K562 (cell line): ENCODE data around the gene PHACTR3. TPM values are rescaled to one million over a fixed set of nuclear protein-coding genes. Genes with fewer than 3 reads are reported as not detected.

Source experiments
- ATAC-seq: fragments of 200-7000 bp; cut with Tn5 transposase; 3 replicates; pipeline ENCODE4 v1.9.1; 2020; ENCODE audit warnings: moderate library complexity
- BruUV-seq: library from RNA; stranded (reverse); fragments of 400-500 nt; replicated peaks from 2 replicates; lab custom pipeline; 2021; lab: Mats Ljungman, UMichigan
- CTCF ChIA-PET: fragments of 300-600 bp; formaldehyde crosslinking; extraction: SDS; loops from one replicate; lab custom pipeline; 2021; ENCODE audit warnings: low intra/inter-chr PET ratio; lab: Yijun Ruan, JAX
- POLR2A ChIA-PET: fragments of 300-600, 350-650 bp; sonication (Branson Sonifier 250); formaldehyde crosslinking; extraction: SDS; loops from one replicate; lab custom pipeline; 2021; ENCODE audit warnings: antibody characterized with exemption, inconsistent platforms; lab: Yijun Ruan, JAX
- DNase-seq, 4 experiments: peaks; one replicate each; pipeline versions ENCODE4 v3.0.0 to v3.0.0-alpha.2; 2011 to 2018; ENCODE audit warnings: low spot score in 3 of 4, mixed read lengths in 3 of 4; ENCODE audit errors: extremely low read depth in 1 of 4
- FAIRE-seq: peaks from 2 replicates; lab custom pipeline; 2011; peaks lifted over from hg19 to GRCh38; lab: Jason Lieb, UNC
- H2AFZ ChIP-seq: 2 replicates; pipeline ENCODE4 v1.6.0; 2011; ENCODE audit warnings: low read depth, low read length, control low read depth, inconsistent platforms
- H3K27ac ChIP-seq: fragments of 200-600 bp; 3 replicates; pipeline ENCODE4 v1.8.0; 2011; ENCODE audit warnings: low read depth, mild to moderate bottlenecking, control low read depth, inconsistent platforms, low read length, moderate library complexity, mixed read lengths; ENCODE audit errors: extremely low read depth
- H3K27me3 ChIP-seq, 2 experiments: fragments of 300-600 bp in 1 of 2; 2 replicates in 1 of 2; 3 replicates in 1 of 2; pipeline versions ENCODE4 v1.6.0 to v1.8.0; 2011; ENCODE audit warnings: inconsistent platforms in 2 of 2, low read length in 2 of 2, mild to moderate bottlenecking in 1 of 2, mixed read lengths in 1 of 2, moderate library complexity in 1 of 2; ENCODE audit not compliant: control insufficient read depth in 2 of 2, insufficient read depth in 2 of 2
- H3K36me3 ChIP-seq: fragments of 300-600 bp; 3 replicates; pipeline ENCODE4 v1.8.0; 2011; ENCODE audit warnings: mild to moderate bottlenecking, low read length, inconsistent platforms; ENCODE audit not compliant: control insufficient read depth, insufficient read depth
- H3K4me1 ChIP-seq, 2 experiments: fragments of 200-600 bp in 1 of 2; replicated peaks in 1 of 2; 2 replicates in 1 of 2; 3 replicates in 1 of 2; pipeline versions ENCODE4 v1.5.1 to v1.8.0; 2011; ENCODE audit warnings: inconsistent platforms in 2 of 2, low read length in 2 of 2, mild to moderate bottlenecking in 1 of 2, mixed read lengths in 1 of 2, moderate library complexity in 1 of 2; ENCODE audit not compliant: control insufficient read depth in 2 of 2, insufficient read depth in 2 of 2
- H3K4me2 ChIP-seq: 2 replicates; pipeline ENCODE4 v1.6.1; 2011; ENCODE audit warnings: low read length, control low read depth, inconsistent platforms, mixed read lengths; ENCODE audit not compliant: insufficient read depth
- H3K4me3 ChIP-seq: fragments of 200-600 bp; sonication (generic), shearing (Covaris generic); 2 replicates; pipeline ENCODE4 v1.5.1; 2016; ENCODE audit warnings: control low read depth, inconsistent platforms
- H3K79me2 ChIP-seq: fragments of 200-600 bp; 3 replicates; pipeline ENCODE4 v1.8.0; 2011; ENCODE audit warnings: low read length, inconsistent platforms; ENCODE audit not compliant: control insufficient read depth, insufficient read depth
- H3K9ac ChIP-seq, 2 experiments: 2 replicates each; pipeline versions ENCODE4 v1.6.0 to v1.6.1; 2011; ENCODE audit warnings: low read depth in 2 of 2, low read length in 2 of 2, control low read depth in 1 of 2, inconsistent platforms in 1 of 2, mild to moderate bottlenecking in 1 of 2, mixed read lengths in 1 of 2; ENCODE audit not compliant: insufficient read depth in 1 of 2
- H3K9me1 ChIP-seq: one replicate; pipeline ENCODE4 v1.6.0; 2011; ENCODE audit warnings: inconsistent platforms, mild to moderate bottlenecking, low read length, moderate library complexity; ENCODE audit not compliant: control insufficient read depth, insufficient read depth
- H3K9me3 ChIP-seq: replicated peaks from 2 replicates; pipeline ENCODE4 v1.5.1; 2011; ENCODE audit warnings: low read depth, low read length, inconsistent platforms; ENCODE audit not compliant: control insufficient read depth, insufficient read depth
- H4K20me1 ChIP-seq: replicated peaks from 2 replicates; pipeline ENCODE4 v1.6.1; 2011; ENCODE audit warnings: low read length, inconsistent platforms, mixed read lengths; ENCODE audit not compliant: control insufficient read depth, insufficient read depth
- ARID2 ChIP-seq: fragments of 450-650 bp; IDR thresholded peaks from 2 replicates; pipeline ENCODE4 v1.6.1; 2017; ENCODE audit warnings: antibody characterized with exemption, mild to moderate bottlenecking
- BDP1 ChIP-seq: IDR thresholded peaks from 3 replicates; pipeline ENCODE4 v1.6.1; 2011; ENCODE audit not compliant: insufficient read length, insufficient read depth
- CBX8 ChIP-seq: fragments of 200-600 bp; sonication (generic); IDR thresholded peaks from 2 replicates; pipeline ENCODE4 v1.6.1; 2012; ENCODE audit warnings: borderline replicate concordance, mixed run types, low read depth, mild to moderate bottlenecking, moderate library complexity, mixed read lengths, low read length, control low read depth, inconsistent platforms; ENCODE audit not compliant: poor library complexity, severe bottlenecking; ENCODE audit errors: extremely low read depth
- DNMT1 ChIP-seq: fragments of 450-650 bp; IDR thresholded peaks from 2 replicates; pipeline ENCODE4 v1.6.1; 2016; ENCODE audit warnings: antibody characterized with exemption, mild to moderate bottlenecking
- EZH2 ChIP-seq: IDR thresholded peaks from 2 replicates; pipeline ENCODE4 v1.6.1; 2012; ENCODE audit warnings: low read depth, mild to moderate bottlenecking, inconsistent platforms, low read length, borderline replicate concordance
- MAFK ChIP-seq: IDR thresholded peaks from 2 replicates; pipeline ENCODE4 v1.6.1; 2011; ENCODE audit warnings: low read length, improper control_type of control experiment
- MEF2D ChIP-seq: conservative IDR thresholded peaks from 2 replicates; pipeline ENCODE4 v1.6.1; 2016; ENCODE audit warnings: low read depth, missing genetic modification characterization, missing compliant biosample characterization
- ZC3H8 ChIP-seq: fragments of 450-650 bp; IDR thresholded peaks from 2 replicates; pipeline ENCODE4 v1.6.1; 2017
- WGBS: fragments of 100-300 bp; shearing (Covaris generic); methylation state at CpG from one replicate; pipeline ENCODE4 v1.1.6; 2016; ENCODE audit warnings: low coverage, mixed read lengths; ENCODE audit not compliant: insufficient coverage; ENCODE audit errors: missing lambda C conversion rate; 5-methylcytosine and 5-hydroxymethylcytosine counted together
- in situ Hi-C: fragments of 300-500 bp; cut with MboI; formaldehyde crosslinking; loops from 4 replicates; pipeline ENCODE4 v1.15.0; 2018; ENCODE audit warnings: inconsistent platforms, mixed read lengths
- intact Hi-C: fragments of 100-400 bp; cut with micrococcal nuclease; formaldehyde crosslinking; loops from 2 replicates; pipeline ENCODE4 v1.14.2; 2022
- polyA plus RNA-seq, 8 experiments: library from polyadenylated mRNA; depleted of rRNA in 4 of 8; stranded (reverse) in 5 of 8; unstranded in 3 of 8; fragments of >200 nt; fragmentation: Nextera tagmentation in 2 of 8; fragmentation: Illumina TruSeq in 1 of 8; extraction: Ambion mirVana in 2 of 8; extraction: Trizol in 1 of 8; gene quantifications; 2 replicates each; pipeline versions ENCODE4 v1.2.1 to v1.2.3, GENCODE V29; 2011 to 2014; ENCODE audit warnings: inconsistent platforms in 1 of 8, missing spikeins in 1 of 8
- total RNA-seq, 7 experiments: library from RNA; depleted of rRNA in 6 of 7; stranded (reverse); fragments of >200 nt in 6 of 7; fragmentation: Illumina TruSeq in 2 of 7; extraction: Trizol in 2 of 7; gene quantifications; 2 replicates each; pipeline versions ENCODE4 v1.2.1 to v1.2.3, GENCODE V29; 2011 to 2021; ENCODE audit warnings: low replicate concordance in 1 of 7
- TF ChIP-seq, protein P1 (sequence below): fragments of 200-800 bp; sonication (Bioruptor generic); IDR thresholded peaks from 2 replicates; pipeline ENCODE4 v1.6.1; 2017; ENCODE audit warnings: missing genetic modification characterization, missing compliant biosample characterization

Gene PHACTR3
- total and polyA plus RNA-seq, 9 of the 15 experiments (the other 6 are each of a cell fraction or from before 2014, with no cell fraction given) = not detected

DNA sequence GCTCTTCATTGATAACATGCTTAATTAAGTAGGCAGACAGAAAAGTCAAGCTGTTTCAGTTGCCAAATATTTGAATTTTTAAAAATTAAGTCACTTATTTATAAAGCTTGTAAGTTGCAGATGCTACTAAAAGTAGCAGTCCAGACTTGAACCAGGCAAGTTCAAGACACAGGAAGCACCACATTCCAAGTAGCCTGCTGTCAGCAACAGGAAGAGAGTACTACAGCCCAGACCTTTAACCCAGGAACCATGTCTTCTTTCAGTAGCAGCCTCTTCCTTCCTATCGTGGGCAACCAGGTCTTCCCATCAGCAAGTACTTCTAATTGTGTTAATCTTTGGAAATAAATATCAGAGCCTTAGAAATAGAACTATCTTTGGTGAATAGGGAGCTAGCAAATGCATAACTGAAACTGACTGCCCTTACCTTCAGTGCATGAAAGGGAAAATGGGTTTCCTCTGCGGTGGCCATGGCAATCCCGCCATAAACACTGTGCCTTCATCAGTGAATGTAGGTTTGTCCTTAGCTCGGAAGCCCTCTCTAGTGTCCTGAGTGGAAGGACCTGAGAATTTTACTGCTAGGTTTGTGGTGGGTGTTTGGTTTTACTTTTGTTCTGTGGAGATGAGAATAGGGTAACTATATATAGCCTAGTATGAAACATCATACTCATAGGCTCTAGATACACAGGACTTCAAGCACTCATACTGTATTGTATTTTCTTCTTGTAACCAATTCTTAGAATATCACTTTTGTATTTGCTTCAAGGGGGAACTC is 233.5 kb downstream of the PHACTR3 start:
- Histone ChIP-seq H3K36me3 (no peaks in the 10 kb centered on the region), H2AFZ (no peak overlapping the region), H4K20me1 (no peaks in the 10 kb centered on the region), H3K9ac (no peak overlapping the region), H3K79me2 (no peaks in the 10 kb centered on the region), H3K27me3 (peaks cover 0 to 17% of the 10 kb centered on the region in 2 experiments; a peak in 3 of 5 replicates), H3K9me3 (no peaks in the 10 kb centered on the region), H3K4me1 (no peaks in the 10 kb centered on the region), H3K4me3 (no peak overlapping the region), H3K9me1 (no peaks in the 10 kb centered on the region), H3K27ac (no peak overlapping the region), H3K4me2 (no peak overlapping the region)
- 2% methylated on average over 4 of the region's 4 CpGs for WGBS
- FAIRE-seq (no peak), ATAC-seq (no peak), DNase-seq (no peak)
- POLR2A ChIA-PET = no interaction called here
- CTCF ChIA-PET = no interaction called here
- no TSS peak for BruUV-seq
- intact Hi-C loops (no loop called here), in situ Hi-C loops (no loop called here)
- no peak for TF ChIP-seq EZH2
- TF ChIP-seq ZC3H8 = no peak
- no peak for TF ChIP-seq CBX8
- no peak for TF ChIP-seq ARID2
- TF ChIP-seq BDP1 = no peak
- TF ChIP-seq MAFK = no peak
- TF ChIP-seq, protein P1, sequence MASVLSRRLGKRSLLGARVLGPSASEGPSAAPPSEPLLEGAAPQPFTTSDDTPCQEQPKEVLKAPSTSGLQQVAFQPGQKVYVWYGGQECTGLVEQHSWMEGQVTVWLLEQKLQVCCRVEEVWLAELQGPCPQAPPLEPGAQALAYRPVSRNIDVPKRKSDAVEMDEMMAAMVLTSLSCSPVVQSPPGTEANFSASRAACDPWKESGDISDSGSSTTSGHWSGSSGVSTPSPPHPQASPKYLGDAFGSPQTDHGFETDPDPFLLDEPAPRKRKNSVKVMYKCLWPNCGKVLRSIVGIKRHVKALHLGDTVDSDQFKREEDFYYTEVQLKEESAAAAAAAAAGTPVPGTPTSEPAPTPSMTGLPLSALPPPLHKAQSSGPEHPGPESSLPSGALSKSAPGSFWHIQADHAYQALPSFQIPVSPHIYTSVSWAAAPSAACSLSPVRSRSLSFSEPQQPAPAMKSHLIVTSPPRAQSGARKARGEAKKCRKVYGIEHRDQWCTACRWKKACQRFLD (CRISPR knock-in tag) = no peak
- no peak for TF ChIP-seq MEF2D (tag)
- no peak for TF ChIP-seq DNMT1
